GM23338 (cell line): ENCODE measurements around the gene SYNRG.

ENCODE experiments used
- CREB1 ChIP-seq: fragments of 250-450 bp; sonication (Bioruptor Pico); IDR thresholded peaks from 2 replicates; pipeline ENCODE4 v1.5.0; 2020; ENCODE audit warnings: low read depth, mild to moderate bottlenecking, moderate library complexity
- CTCF ChIP-seq, 2 experiments: fragments of 200-600 bp in 1 of 2; sonication (generic) in 1 of 2; conservative IDR thresholded peaks; 2 replicates each; pipeline versions ENCODE4 v1.5.1 to v1.6.1; 2016 to 2017; ENCODE audit warnings: antibody characterized with exemption in 2 of 2, low read depth in 2 of 2, mild to moderate bottlenecking in 2 of 2, moderate library complexity in 1 of 2
- EZH2 ChIP-seq: fragments of 200-600 bp; sonication (generic); IDR thresholded peaks from one replicate; pipeline ENCODE4 v1.8.0; 2017; ENCODE audit warnings: antibody characterized with exemption, mild to moderate bottlenecking, low read depth; ENCODE audit not compliant: unreplicated experiment
- EZH2phosphoT487 ChIP-seq: fragments of 200-600 bp; sonication (generic); IDR thresholded peaks from one replicate; pipeline ENCODE4 v1.8.1; 2018; ENCODE audit warnings: antibody characterized with exemption; ENCODE audit not compliant: unreplicated experiment
- POLR2AphosphoS5 ChIP-seq: IDR thresholded peaks from 2 replicates; pipeline ENCODE4 v1.6.1; 2016; ENCODE audit warnings: antibody characterized with exemption, low read depth
- TF ChIP-seq, protein P1 (sequence below): IDR thresholded peaks from one replicate; pipeline ENCODE4 v1.6.1; 2018; ENCODE audit warnings: antibody characterized with exemption; ENCODE audit not compliant: unreplicated experiment

GRCh38 chr17:37574427-37574826 lies 34.8 kb downstream of the SYNRG start:
- TF ChIP-seq POLR2AphosphoS5, result no peak
- TF ChIP-seq CTCF (conservative IDR thresholded peaks at IDR 0.05; ENCODE audit: low read depth in 2 of 2), result no peak
- no peak for TF ChIP-seq EZH2phosphoT487
- TF ChIP-seq CREB1 (CRISPR knock-in tag), result no peak
- TF ChIP-seq, protein P1, sequence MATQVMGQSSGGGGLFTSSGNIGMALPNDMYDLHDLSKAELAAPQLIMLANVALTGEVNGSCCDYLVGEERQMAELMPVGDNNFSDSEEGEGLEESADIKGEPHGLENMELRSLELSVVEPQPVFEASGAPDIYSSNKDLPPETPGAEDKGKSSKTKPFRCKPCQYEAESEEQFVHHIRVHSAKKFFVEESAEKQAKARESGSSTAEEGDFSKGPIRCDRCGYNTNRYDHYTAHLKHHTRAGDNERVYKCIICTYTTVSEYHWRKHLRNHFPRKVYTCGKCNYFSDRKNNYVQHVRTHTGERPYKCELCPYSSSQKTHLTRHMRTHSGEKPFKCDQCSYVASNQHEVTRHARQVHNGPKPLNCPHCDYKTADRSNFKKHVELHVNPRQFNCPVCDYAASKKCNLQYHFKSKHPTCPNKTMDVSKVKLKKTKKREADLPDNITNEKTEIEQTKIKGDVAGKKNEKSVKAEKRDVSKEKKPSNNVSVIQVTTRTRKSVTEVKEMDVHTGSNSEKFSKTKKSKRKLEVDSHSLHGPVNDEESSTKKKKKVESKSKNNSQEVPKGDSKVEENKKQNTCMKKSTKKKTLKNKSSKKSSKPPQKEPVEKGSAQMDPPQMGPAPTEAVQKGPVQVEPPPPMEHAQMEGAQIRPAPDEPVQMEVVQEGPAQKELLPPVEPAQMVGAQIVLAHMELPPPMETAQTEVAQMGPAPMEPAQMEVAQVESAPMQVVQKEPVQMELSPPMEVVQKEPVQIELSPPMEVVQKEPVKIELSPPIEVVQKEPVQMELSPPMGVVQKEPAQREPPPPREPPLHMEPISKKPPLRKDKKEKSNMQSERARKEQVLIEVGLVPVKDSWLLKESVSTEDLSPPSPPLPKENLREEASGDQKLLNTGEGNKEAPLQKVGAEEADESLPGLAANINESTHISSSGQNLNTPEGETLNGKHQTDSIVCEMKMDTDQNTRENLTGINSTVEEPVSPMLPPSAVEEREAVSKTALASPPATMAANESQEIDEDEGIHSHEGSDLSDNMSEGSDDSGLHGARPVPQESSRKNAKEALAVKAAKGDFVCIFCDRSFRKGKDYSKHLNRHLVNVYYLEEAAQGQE, result no peak
- no peak for TF ChIP-seq EZH2
